HepG2 (cell line): ENCODE data around the gene SIAH1.

Source experiments
- CTCF ChIP-seq: sonication (generic); formaldehyde crosslinking; IDR thresholded peaks from 2 replicates; pipeline ENCODE4 v1.5.0; 2020; ENCODE audit warnings: mild to moderate bottlenecking, missing genetic modification reagents, moderate library complexity
- MAFK ChIP-seq, 2 experiments: IDR thresholded peaks in 1 of 2; conservative IDR thresholded peaks in 1 of 2; 2 replicates each; pipeline ENCODE4 v1.6.1; 2011; ENCODE audit warnings: improper control_type of control experiment in 2 of 2, low read length in 2 of 2
- NFIC ChIP-seq: IDR thresholded peaks from 2 replicates; pipeline ENCODE4 v1.6.1; 2012; ENCODE audit warnings: mild to moderate bottlenecking, low read length, inconsistent platforms
- RNF2 ChIP-seq: fragments of 450-650 bp; conservative IDR thresholded peaks from 2 replicates; pipeline ENCODE4 v1.6.1; 2016; ENCODE audit warnings: low read depth
- TAF1 ChIP-seq: sonication (generic); formaldehyde crosslinking; IDR thresholded peaks from 2 replicates; pipeline ENCODE4 v1.4.0; 2020; ENCODE audit warnings: missing genetic modification reagents
- ZFX ChIP-seq: sonication (generic); formaldehyde crosslinking; IDR thresholded peaks from 2 replicates; pipeline ENCODE4 v1.4.0; 2020; ENCODE audit warnings: mild to moderate bottlenecking, low read depth, missing genetic modification reagents, moderate library complexity

GRCh38 chr16:48367441-48368049 is 17.7 kb downstream of the SIAH1 start:
- TF ChIP-seq ZFX (CRISPR knock-in tag): no peak
- no peak for TF ChIP-seq NFIC
- TF ChIP-seq TAF1 (CRISPR knock-in tag): no peak
- no peak for TF ChIP-seq RNF2
- peak; percentile 98 to 99 for TF ChIP-seq MAFK (conservative IDR thresholded peaks at IDR 0.05 in 1 of 2, IDR thresholded peaks at IDR 0.05 in 1 of 2; ENCODE audit: low read length in 2 of 2)
- TF ChIP-seq CTCF (CRISPR knock-in tag): no peak
